B cell (primary cell): ENCODE measurements around the gene MAP2K1. TPM values are rescaled to one million over a fixed set of nuclear protein-coding genes. Genes with fewer than 3 reads are reported as not detected.
A peak's percentile ranks its signal among the peaks of the same experiment; 100 is the strongest.

Experiments used
- ATAC-seq: fragments of 200-7000 bp; cut with Tn5 transposase; one replicate; pipeline ENCODE4 v1.10.0; 2021; ENCODE audit warnings: low read depth, mild to moderate bottlenecking, moderate number of reproducible peaks, moderate library complexity
- CTCF ChIA-PET: fragments of 350-600 bp; sonication (Branson Sonifier 250); formaldehyde crosslinking; loops from one replicate; lab custom pipeline; 2021; ENCODE audit warnings: antibody characterized with exemption, inconsistent platforms; lab: Charles Lee
- POLR2A ChIA-PET: fragments of 350-600 bp; sonication (Branson Sonifier 250); formaldehyde crosslinking; loops from one replicate; lab custom pipeline; 2021; ENCODE audit warnings: antibody characterized with exemption; lab: Charles Lee
- DNase-seq: peaks from one replicate; pipeline ENCODE4 v3.0.0; 2013
- H2AFZ ChIP-seq: 2 replicates; pipeline ENCODE4 v1.6.1; 2012; ENCODE audit warnings: mild to moderate bottlenecking, low read depth, low read length; ENCODE audit not compliant: insufficient read depth, poor library complexity, severe bottlenecking
- H3K27ac ChIP-seq, 2 donors: 1 replicate in 1 of 2; 2 replicates in 1 of 2; pipeline ENCODE4 v1.5.1; 2012 to 2013; ENCODE audit warnings: low read length in 2 of 2, mild to moderate bottlenecking in 2 of 2, moderate library complexity in 1 of 2
- H3K27me3 ChIP-seq, 4 experiments: fragments of 200-600 bp in 1 of 4; sonication (generic) in 1 of 4; replicated peaks in 1 of 4; 1 replicate in 2 of 4; 2 replicates in 2 of 4; pipeline versions ENCODE4 v1.6.1 to v1.7.0; 2013 to 2016; ENCODE audit warnings: low read length in 3 of 4, mild to moderate bottlenecking in 2 of 4, mixed read lengths in 1 of 4, moderate library complexity in 1 of 4; ENCODE audit not compliant: insufficient read depth in 4 of 4, control insufficient read depth in 3 of 4; ENCODE audit errors: control extremely low read depth in 1 of 4
- H3K36me3 ChIP-seq, 2 experiments: replicated peaks in 1 of 2; 1 replicate in 1 of 2; 2 replicates in 1 of 2; pipeline versions ENCODE4 v1.6.1 to v1.7.1; 2013; ENCODE audit warnings: low read length in 1 of 2; ENCODE audit not compliant: insufficient read depth in 2 of 2, control insufficient read depth in 1 of 2; ENCODE audit errors: control extremely low read depth in 1 of 2, extremely low read depth in 1 of 2
- H3K4me1 ChIP-seq, 2 donors: fragments of 200-600 bp in 1 of 2; sonication (generic) in 1 of 2; 1 replicate in 1 of 2; 2 replicates in 1 of 2; pipeline versions ENCODE4 v1.5.1 to v1.6.1; 2013 to 2017; ENCODE audit warnings: low read length in 2 of 2; ENCODE audit not compliant: control insufficient read depth in 2 of 2, insufficient read depth in 2 of 2
- H3K4me2 ChIP-seq: replicated peaks from 2 replicates; pipeline ENCODE3; 2012; ENCODE audit warnings: mild to moderate bottlenecking, low read depth, low read length; ENCODE audit not compliant: poor library complexity, severe bottlenecking
- H3K4me3 ChIP-seq, 5 experiments: fragments of 200-600 bp in 1 of 5; sonication (generic) in 1 of 5; 1 replicate in 3 of 5; 2 replicates in 2 of 5; pipeline versions ENCODE4 v1.5.1 to v1.7.0; 2011 to 2016; ENCODE audit warnings: low read length in 4 of 5, mild to moderate bottlenecking in 4 of 5, low read depth in 2 of 5, control low read depth in 1 of 5, moderate library complexity in 1 of 5; ENCODE audit not compliant: insufficient read depth in 1 of 5; ENCODE audit errors: control extremely low read depth in 1 of 5, extremely low read depth in 1 of 5
- H3K79me2 ChIP-seq: fragments of 200-600 bp; sonication (generic); one replicate; pipeline ENCODE4 v1.6.0; 2016; ENCODE audit warnings: low read length; ENCODE audit not compliant: control insufficient read depth, insufficient read depth
- H3K9ac ChIP-seq: fragments of 200-600 bp; sonication (generic); 2 replicates; pipeline ENCODE4 v1.6.1; 2017; ENCODE audit warnings: mild to moderate bottlenecking, low read length, moderate library complexity
- H3K9me3 ChIP-seq, 3 donors: one replicate each; pipeline versions ENCODE4 v1.6.1 to v1.7.1; 2013; ENCODE audit warnings: low read length in 2 of 3; ENCODE audit not compliant: control insufficient read depth in 2 of 3, insufficient read depth in 1 of 3; ENCODE audit errors: control extremely low read depth in 1 of 3
- H4K20me1 ChIP-seq: 2 replicates; pipeline ENCODE4 v1.6.0; 2012; ENCODE audit warnings: mild to moderate bottlenecking, low read length; ENCODE audit not compliant: insufficient read depth, control insufficient read depth, poor library complexity, severe bottlenecking
- H3K27ac Mint-ChIP-seq: one replicate; pipeline ENCODE4 v1.8.0; 2021; ENCODE audit warnings: mixed read lengths
- H3K27me3 Mint-ChIP-seq: one replicate; pipeline ENCODE4 v1.8.0; 2021; ENCODE audit warnings: mixed read lengths
- H3K4me1 Mint-ChIP-seq: one replicate; pipeline ENCODE4 v1.8.0; 2021; ENCODE audit warnings: mixed read lengths
- H3K4me3 Mint-ChIP-seq: one replicate; pipeline ENCODE4 v1.8.0; 2021; ENCODE audit warnings: mixed read lengths
- H3K9me3 Mint-ChIP-seq: one replicate; pipeline ENCODE4 v1.8.0; 2022; ENCODE audit warnings: mixed read lengths; ENCODE audit not compliant: insufficient read depth
- EZH2 ChIP-seq: IDR thresholded peaks from 2 replicates; pipeline ENCODE4 v1.6.1; 2012; ENCODE audit warnings: borderline replicate concordance, low read depth, mild to moderate bottlenecking, moderate library complexity, low read length; ENCODE audit not compliant: insufficient read depth, poor library complexity, severe bottlenecking
- WGBS: methylation state at CpG from one replicate; pipeline ENCODE4 v1.1.5; 2013; ENCODE audit warnings: missing lambda C conversion rate; ENCODE audit not compliant: insufficient coverage; 5-methylcytosine and 5-hydroxymethylcytosine counted together
- intact Hi-C: fragments of 100-400 bp; cut with micrococcal nuclease; formaldehyde crosslinking; loops from one replicate; pipeline ENCODE4 v1.10.0; 2022
- polyA plus RNA-seq: library from polyadenylated mRNA; depleted of rRNA; stranded (reverse); fragments of >200 nt; gene quantifications from 2 replicates; pipeline ENCODE4 v1.2.3, GENCODE V29; 2012
- total RNA-seq, 2 donors: library from RNA; stranded (reverse); fragments of 120-200 nt in 1 of 2; gene quantifications; 1 replicate in 1 of 2; 2 replicates in 1 of 2; pipeline versions ENCODE4 v1.2.3 to v1.2.4, GENCODE V29; 2013 to 2022
- TF ChIP-seq, protein P1 (sequence below): fragments of 200-600 bp; IDR thresholded peaks from one replicate; pipeline ENCODE4 v1.8.0; 2022; ENCODE audit warnings: antibody characterized with exemption, mild to moderate bottlenecking

MAP2K1 gene
- total and polyA plus RNA-seq, 2 donors (not counting 1 experiment from before 2014, with no cell fraction given) = 21.6 to 52.3 TPM

DNA sequence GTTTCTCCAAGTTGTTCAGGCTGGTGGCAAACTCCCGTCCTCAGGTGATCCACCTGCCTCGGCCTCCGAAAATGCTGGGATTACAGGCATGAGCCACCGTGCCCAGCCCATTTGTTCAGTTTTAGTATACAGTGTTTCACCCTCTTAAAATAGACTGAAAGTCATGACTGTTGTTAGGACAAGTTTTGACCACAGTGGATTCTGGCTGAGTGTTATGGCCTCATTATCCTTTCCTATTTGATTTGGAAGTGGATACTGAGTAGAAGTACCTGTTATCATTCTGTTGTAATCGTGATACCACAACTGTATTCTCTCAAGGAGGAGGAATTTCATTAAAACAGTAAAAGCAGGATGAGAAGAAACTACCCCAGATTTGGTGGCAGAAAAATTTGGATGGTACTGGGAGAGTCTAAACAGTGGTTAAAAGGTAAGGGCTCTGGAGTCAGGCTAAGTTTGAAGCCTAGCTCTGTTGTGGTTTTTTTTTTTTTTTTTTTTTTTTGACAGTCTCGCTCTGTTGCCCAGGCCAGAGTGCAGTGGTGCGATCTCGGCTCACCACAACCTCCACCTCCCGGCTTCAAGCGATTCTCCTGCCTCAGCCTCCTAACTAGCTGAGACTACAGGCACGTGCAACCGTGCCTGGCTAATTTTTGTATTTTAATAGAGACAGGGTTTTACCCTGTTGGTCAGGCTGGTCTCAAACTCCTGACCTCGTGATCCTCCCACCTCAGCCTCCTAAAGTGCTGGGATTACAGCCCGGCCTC lies 2.6 kb downstream of the MAP2K1 start:
- Mint-ChIP-seq H3K9me3 (peaks cover 3% of the 10 kb centered on the region), H3K27ac (peak overlapping the region; percentile 80), H3K27me3 (no peaks in the 10 kb centered on the region), H3K4me3 (peak overlapping the region; percentile 68), H3K4me1 (peaks cover 66% of the 10 kb centered on the region)
- Histone ChIP-seq H3K79me2 (peaks cover 80% of the 10 kb centered on the region), H3K9ac (peak overlapping the region; percentile 29), H3K27ac (peak overlapping the region in 1 of 2 donors; percentile 8), H3K36me3 (peaks cover 0 to 3% of the 10 kb centered on the region in 2 experiments), H3K9me3 (peaks cover 0 to 4% (median 0%) of the 10 kb centered on the region in 3 donors), H2AFZ (no peak overlapping the region), H3K4me2 (peak overlapping the region; percentile 83), H3K27me3 (no peaks in the 10 kb centered on the region), H3K4me1 (peaks cover 54 to 61% of the 10 kb centered on the region in 2 donors), H4K20me1 (peaks cover 54% of the 10 kb centered on the region), H3K4me3 (peak overlapping the region in 1 of 5 experiments; percentile 25)
- ATAC-seq = no peak
- ChIA-PET CTCF (interaction anchor here (0.6 to 5.5 kb wide), 4 partner anchors 14 to 150 kb away, joined by 3 to 89 read pairs (median 4); partner anchors contain the start of gene SNAPC5), POLR2A (interaction anchor here (0.8 kb wide), 1 partner anchor 109 kb away, joined by 9 read pairs; no protein-coding TSS in a partner anchor)
- DNase-seq = peak; percentile 31
- intact Hi-C loops = no loop called here
- TF ChIP-seq, protein P1, sequence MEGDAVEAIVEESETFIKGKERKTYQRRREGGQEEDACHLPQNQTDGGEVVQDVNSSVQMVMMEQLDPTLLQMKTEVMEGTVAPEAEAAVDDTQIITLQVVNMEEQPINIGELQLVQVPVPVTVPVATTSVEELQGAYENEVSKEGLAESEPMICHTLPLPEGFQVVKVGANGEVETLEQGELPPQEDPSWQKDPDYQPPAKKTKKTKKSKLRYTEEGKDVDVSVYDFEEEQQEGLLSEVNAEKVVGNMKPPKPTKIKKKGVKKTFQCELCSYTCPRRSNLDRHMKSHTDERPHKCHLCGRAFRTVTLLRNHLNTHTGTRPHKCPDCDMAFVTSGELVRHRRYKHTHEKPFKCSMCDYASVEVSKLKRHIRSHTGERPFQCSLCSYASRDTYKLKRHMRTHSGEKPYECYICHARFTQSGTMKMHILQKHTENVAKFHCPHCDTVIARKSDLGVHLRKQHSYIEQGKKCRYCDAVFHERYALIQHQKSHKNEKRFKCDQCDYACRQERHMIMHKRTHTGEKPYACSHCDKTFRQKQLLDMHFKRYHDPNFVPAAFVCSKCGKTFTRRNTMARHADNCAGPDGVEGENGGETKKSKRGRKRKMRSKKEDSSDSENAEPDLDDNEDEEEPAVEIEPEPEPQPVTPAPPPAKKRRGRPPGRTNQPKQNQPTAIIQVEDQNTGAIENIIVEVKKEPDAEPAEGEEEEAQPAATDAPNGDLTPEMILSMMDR = no peak
- TF ChIP-seq EZH2 = no peak
- WGBS = 88% methylated on average over 1 of the region's 14 CpGs
